Measurements from ENCODE around the gene CCDC88A.

- TF ChIP-seq, protein P1, sequence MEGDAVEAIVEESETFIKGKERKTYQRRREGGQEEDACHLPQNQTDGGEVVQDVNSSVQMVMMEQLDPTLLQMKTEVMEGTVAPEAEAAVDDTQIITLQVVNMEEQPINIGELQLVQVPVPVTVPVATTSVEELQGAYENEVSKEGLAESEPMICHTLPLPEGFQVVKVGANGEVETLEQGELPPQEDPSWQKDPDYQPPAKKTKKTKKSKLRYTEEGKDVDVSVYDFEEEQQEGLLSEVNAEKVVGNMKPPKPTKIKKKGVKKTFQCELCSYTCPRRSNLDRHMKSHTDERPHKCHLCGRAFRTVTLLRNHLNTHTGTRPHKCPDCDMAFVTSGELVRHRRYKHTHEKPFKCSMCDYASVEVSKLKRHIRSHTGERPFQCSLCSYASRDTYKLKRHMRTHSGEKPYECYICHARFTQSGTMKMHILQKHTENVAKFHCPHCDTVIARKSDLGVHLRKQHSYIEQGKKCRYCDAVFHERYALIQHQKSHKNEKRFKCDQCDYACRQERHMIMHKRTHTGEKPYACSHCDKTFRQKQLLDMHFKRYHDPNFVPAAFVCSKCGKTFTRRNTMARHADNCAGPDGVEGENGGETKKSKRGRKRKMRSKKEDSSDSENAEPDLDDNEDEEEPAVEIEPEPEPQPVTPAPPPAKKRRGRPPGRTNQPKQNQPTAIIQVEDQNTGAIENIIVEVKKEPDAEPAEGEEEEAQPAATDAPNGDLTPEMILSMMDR (IDR thresholded peaks at IDR 0.05), result no peak
- TF ChIP-seq POLR2A (IDR thresholded peaks at IDR 0.05), result no peak
Measured at GRCh38 chr2:55419233-55419678, 400 bp downstream of the CCDC88A start.

Measured in body of pancreas (tissue), 4 donors.